A549 treated with CORT108297 at 1 μM for 4 hours (cell line): ENCODE measurements around the gene LIN37. TPM values are rescaled to one million over a fixed set of nuclear protein-coding genes. Genes with fewer than 3 reads are reported as not detected.

Experiments
- total RNA-seq: library from RNA; stranded (reverse); fragments of 200-300 nt; extraction: Qiagen RNA extraction; gene quantifications from 5 replicates; pipeline ENCODE4 v1.2.3, GENCODE V29; 2022

Gene LIN37, protein sequence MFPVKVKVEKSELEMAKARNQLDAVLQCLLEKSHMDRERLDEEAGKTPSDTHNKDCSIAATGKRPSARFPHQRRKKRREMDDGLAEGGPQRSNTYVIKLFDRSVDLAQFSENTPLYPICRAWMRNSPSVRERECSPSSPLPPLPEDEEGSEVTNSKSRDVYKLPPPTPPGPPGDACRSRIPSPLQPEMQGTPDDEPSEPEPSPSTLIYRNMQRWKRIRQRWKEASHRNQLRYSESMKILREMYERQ
- 18.3 to 28.2 TPM (median 25.9 TPM) in 5 replicates for total RNA-seq

DNA sequence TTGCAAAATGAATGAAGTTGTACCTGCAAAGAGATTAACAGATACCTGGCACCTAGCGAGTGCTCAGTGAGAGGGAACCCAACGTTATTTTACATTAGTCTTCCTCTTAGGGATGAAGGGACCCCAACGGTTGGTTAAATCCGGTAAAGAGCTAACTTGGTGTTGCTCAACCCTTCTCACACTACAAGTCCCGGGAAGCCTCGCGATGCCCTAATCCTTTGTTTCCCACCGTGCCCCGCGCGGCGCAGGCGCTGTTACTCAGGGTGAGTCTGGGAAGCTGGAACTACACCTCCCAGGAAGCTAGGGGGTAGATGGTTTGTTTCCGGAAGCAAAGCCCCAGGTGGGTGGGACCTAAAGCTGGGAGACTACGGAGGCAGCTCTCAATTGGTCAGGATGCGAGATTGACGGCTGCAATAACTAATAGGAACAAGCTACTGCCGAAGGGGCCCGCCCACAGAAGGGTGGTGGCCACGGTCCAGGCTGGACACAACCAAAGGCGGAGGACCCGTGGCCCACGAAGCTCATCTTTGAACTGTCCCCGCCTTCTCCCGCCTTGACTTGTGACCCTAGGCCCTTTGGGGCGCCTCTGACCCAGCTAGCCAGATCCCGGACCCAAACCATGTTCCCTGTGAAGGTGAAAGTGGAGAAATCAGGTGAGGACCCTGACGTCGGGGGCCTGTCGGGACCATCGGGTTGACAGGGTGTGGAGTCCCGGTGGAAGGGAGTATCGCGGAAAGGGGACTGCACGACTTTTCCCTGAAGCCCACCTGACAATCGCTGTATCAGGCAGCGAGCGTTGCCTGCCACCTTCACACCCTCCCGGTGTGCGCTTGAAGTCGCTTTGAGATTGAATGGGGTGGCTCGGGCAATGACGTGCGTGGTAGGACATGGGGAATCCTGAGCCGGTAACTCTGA is at the start of gene LIN37:
LIN37 (plus strand) TSS at position 471 of the 915 bp plus-strand sequence; CDS start at position 620, 149 bp downstream.

DNA sequence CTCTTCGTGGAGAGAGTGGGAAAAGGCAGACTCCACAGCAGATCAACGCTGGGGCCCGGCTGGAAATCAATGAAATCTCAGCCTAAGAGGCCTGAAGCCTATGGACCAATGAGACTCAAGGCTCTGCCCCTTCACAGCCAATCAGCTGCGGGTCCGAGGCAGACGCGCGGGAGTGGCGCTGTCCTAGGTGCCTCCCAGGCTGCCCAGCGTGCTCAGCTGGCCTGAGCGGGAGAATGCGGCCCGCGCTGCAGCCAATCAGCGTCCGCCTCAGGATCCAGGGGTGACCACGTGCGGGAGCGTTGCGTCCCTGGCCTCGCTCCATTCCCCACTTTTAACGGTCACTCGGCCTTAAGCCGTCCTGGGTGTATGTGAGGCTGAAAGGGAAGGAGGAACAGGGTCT is 44.2 kb upstream of the LIN37 start, which contains the start of gene ZBTB32:
ZBTB32 (plus strand) TSS at position 341 of the 400 bp plus-strand sequence. CDS start 10,069 bp downstream, outside the sequence.

DNA sequence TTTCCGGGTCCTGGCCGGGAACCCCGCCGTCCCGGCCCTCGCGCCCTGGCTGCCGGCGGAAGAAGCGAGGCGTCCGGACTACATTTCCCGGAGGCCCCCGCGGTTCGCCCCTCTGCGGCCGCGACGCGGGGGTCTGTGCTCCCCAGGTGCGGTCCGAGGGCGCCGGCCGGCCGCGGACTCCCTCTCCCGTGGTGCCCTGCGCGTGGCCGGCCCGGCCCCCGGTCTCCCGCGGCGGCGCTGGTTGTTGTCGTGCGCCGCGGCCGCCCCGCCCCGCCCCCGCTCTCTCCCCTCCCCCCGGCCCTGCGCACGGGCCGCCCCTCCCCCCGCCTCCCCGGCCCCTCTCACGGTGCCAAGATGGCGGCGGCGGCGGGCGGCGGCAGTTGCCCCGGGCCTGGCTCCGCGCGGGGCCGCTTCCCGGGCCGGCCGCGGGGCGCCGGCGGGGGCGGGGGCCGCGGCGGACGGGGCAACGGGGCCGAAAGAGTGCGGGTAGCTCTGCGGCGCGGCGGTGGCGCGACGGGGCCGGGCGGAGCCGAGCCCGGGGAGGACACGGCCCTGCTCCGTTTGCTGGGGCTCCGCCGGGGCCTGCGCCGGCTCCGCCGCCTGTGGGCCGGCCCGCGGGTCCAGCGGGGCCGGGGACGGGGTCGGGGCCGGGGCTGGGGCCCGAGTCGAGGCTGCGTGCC is 30.6 kb upstream of the LIN37 start, which contains the start of gene KMT2B:
KMT2B (plus strand) TSS at position 339 of the 680 bp plus-strand sequence; CDS start at position 355, 16 bp downstream.

DNA sequence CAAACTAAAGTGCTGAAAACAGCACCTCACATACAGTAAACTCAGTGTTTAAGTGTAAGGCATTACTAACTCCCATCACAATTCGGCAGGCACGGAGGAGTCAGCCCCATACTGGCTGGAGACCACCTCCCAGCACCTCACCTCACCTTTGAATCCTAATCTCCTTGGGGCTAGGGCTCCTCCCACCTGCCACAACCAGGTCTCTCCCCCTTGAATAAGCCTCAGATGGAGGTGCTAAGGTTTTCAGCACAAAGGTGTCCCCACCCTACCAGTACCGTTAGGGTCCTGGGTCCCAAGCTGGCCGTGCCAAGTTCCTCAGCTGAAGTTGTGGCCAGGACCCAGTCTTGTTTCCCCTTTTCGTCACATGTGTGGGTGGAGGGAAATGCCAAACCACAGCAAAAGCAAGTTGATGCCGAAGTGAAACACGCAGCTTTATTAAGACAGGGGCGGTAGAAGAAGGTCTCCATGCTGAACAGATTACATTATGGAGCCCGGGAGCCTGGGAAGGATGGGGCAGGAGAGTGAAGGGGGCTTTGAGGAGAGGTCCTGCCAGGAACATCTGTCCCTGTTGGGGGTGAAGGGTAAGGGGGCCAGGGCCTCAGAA is 6.2 kb upstream of the LIN37 start, which contains the start of gene IGFLR1:
IGFLR1 (minus strand) TSS at position 332 of the 604 bp plus-strand sequence. CDS start 1,272 bp downstream, outside the sequence.

DNA sequence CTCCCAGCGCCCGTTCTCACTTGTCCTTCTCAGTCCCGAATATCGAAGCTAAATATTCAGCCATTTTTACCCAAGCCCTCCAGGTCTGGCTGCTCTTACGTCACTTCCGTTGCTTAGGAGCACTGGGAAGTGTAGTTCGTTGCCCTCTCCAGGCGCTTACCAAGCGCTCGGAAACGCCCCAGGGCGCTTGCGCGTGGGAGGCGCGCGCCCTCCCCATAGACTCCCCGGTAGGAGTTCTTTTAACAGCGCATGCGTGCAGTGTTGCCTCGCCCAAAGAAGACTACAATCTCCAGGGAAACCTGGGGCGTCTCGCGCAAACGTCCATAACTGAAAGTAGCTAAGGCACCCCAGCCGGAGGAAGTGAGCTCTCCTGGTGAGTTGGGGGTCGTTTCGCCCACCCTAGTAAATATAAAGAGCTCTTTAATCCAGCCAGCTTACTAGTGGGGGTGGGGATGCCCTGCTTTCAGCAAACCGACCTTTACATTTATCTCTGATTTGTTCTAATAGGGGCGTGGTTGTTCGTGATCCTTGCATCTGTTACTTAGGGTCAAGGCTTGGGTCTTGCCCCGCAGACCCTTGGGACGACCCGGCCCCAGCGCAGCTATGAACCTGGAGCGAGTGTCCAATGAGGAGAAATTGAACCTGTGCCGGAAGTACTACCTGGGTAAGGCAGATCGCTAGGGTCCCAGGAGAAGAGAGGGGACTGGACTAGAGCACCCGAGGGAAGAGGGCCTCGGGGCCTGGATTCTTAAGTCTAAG is 2.9 kb upstream of the LIN37 start, which contains the start of the genes PSENEN and U2AF1L4:
PSENEN (plus strand) TSS at position 324 of the 759 bp plus-strand sequence; CDS start at position 604, 280 bp downstream.
U2AF1L4 (minus strand) TSS at position 91 of the 759 bp plus-strand sequence; CDS start at position 64, 27 bp downstream.

DNA sequence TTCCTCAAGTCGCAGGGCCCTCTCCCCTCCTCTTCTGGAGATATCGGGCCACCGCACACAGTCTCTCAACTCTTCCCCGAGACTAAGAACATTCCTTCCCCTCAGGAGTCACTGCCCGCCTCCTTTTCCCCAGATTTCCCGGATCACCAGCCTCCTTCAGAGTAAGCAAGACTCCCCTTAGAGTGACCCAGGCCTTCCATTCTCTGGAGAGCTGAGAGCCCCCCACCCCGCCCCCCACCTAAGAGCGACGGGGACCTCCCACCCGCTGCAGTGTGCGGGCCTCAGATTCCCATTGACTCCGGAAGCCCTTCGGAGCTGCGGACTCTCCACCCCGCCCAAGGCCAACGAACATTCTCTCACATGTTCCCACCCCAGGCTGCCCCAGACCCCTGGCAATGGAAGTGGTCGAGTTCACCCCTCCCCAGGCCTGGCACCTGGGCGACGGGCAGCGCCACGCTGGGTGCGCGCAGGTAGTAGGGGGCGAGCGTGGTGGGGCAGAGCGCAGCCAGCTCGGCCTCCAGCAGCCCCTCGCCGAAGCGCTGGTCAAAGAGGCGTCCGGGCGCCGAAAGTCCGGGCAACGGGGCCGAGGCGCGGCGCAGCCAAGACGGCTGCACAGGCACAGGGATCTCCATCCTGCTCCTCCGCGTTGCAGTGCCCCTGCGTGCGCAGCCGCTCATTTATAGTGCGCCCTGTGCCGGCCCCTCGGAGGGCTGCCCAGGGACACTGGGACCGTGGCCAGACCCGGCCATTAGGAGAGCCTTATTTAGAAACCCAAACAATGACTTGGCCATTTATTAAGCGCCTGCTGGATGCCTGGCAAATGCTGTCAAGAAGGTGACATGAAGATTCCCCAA is 8.2 kb downstream of the LIN37 start, which contains the start of gene HSPB6:
HSPB6 (minus strand) TSS at position 653 of the 854 bp plus-strand sequence; CDS start at position 632, 21 bp downstream.

DNA sequence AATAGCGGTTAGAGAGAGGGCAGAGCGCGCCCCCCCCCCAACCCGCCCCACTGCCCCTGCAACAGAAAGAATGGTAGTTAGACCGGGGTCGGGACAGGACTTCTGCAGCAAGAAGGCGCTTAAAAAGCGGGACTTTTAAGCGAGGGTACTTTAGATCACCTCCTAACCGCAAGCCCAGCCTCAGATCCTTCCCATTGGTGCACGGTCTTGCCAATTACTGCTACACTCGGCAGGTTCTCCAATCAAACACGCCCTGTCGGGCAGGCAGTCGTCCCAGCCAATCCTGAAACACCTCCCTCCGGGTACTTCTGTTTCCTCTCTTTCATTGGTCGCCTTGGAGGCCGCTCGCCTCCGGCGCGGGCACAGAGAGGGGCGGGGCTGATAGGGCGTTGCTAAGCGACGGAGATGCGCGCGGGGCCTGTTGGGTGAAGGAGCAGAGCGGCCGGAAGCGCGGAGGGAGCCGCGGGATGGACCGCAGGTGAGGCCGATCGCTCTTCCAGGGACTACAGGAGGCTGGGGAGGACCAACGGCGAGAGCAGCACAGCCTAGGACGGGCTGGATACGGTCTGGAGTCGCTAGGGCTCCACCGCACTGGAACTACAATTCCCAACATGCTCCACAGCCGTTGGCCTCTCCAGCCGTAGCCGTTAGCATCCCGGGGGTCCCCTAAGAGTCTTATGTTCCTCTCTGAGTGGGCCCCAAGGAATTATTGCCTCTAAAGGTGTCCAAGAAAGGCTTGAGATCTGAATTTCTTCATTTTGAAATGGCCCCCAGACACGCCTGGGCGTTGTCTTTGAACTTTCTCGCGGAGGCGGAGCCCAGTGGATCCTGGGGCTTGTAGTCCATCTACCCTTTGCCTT is 9.6 kb downstream of the LIN37 start, which contains the start of gene PROSER3:
PROSER3 (plus strand) TSS at position 428 of the 860 bp plus-strand sequence; CDS start at position 468, 40 bp downstream.

DNA sequence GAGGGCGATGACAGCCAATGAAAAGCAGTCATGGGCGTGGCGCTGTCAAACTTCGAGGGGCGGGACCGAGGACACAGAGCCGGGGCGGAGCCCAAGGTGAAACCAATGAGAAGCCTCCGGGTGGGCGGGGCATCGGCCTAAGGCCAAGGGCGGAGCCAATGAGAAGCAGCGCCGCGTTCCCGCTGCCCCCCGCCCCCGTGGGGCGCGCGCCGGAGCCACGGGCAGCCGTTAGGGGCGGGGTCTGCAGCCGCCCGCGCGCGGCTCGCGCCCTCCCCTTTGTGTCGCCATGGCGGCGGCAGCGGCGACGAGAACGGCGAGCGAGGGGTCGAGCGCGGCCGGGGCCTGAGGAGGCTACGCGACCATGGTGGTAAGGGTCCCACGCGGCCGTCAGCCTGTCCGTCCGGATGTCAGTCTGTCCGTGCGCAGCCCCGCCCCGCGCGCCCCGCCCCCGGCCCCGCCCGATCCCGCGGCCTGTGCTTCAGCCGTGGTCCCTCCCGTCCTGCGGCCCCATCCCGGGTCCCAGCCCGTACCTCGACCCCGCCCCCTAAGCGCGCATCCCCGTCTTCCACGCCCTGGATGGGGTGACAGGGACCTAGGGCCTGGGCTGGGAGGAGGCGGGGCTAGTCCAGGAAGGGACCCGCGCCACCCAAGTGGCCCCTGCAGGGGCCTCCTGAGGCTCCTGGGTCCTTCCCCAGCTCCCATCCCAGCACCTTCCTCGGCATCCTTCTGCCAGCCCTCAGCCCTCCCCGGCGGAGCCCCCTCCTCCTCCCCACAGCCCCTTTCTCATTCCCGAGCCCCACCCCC is 27.1 kb downstream of the LIN37 start, which contains the start of gene ARHGAP33:
ARHGAP33 (plus strand) TSS at position 267 of the 804 bp plus-strand sequence; CDS start at position 362, 95 bp downstream.

Other genes starting within 250 kb of the LIN37 start
- gene DMKN, start 234.9 kb upstream of the LIN37 start, total RNA-seq = 34.1 to 42.4 TPM (median 35.8 TPM) in 5 replicates
- 2.5 to 3.1 TPM (median 3.0 TPM) in 5 replicates for gene SBSN, start 220.3 kb upstream of the LIN37 start, total RNA-seq
- not detected in 5 replicates for gene GAPDHS, start 215.1 kb upstream of the LIN37 start, total RNA-seq
- gene TMEM147, start 202.9 kb upstream of the LIN37 start, total RNA-seq = 350 to 462 TPM (median 443 TPM) in 5 replicates
- gene ATP4A, start 184.9 kb upstream of the LIN37 start, total RNA-seq = not detected in 5 replicates
- gene PMIS2, start 162.4 kb upstream of the LIN37 start, total RNA-seq = not detected in 5 replicates
- gene HAUS5, start 135.8 kb upstream of the LIN37 start, total RNA-seq = 12.1 to 18.6 TPM (median 17.4 TPM) in 5 replicates
- gene RBM42, start 119.5 kb upstream of the LIN37 start, total RNA-seq = 144 to 216 TPM (median 212 TPM) in 5 replicates
- gene ETV2, start 106.8 kb upstream of the LIN37 start, total RNA-seq = 1.6 to 3.1 TPM (median 2.4 TPM) in 5 replicates
- 1,293 to 1,487 TPM (median 1,363 TPM) in 5 replicates for gene COX6B1, start 100.3 kb upstream of the LIN37 start, total RNA-seq
- gene UPK1A, start 82.1 kb upstream of the LIN37 start, total RNA-seq = 0.51 to 1.1 TPM (median 0.91 TPM) in 5 replicates
- gene ZBTB32, start 44.0 kb upstream of the LIN37 start, total RNA-seq = 0.03 TPM in 1 of 5 replicates, not detected in the others
- gene KMT2B, start 30.6 kb upstream of the LIN37 start, total RNA-seq = 47.4 to 63.8 TPM (median 61.5 TPM) in 5 replicates
- gene IGFLR1, start 6.1 kb upstream of the LIN37 start, total RNA-seq = 12.9 to 14.2 TPM (median 13.3 TPM) in 5 replicates
- gene U2AF1L4, start 3.2 kb upstream of the LIN37 start, total RNA-seq = 26.6 to 31.3 TPM (median 28.4 TPM) in 5 replicates
- 285 to 335 TPM (median 294 TPM) in 5 replicates for gene PSENEN, start 2.9 kb upstream of the LIN37 start, total RNA-seq
- 0.12 to 0.29 TPM (median 0.19 TPM) in 5 replicates for gene HSPB6, start 8.5 kb downstream of the LIN37 start, total RNA-seq
- 23.1 to 33.0 TPM (median 27.3 TPM) in 5 replicates for gene PROSER3, start 9.6 kb downstream of the LIN37 start, total RNA-seq
- gene ARHGAP33, start 27.0 kb downstream of the LIN37 start, total RNA-seq = 4.3 to 9.2 TPM (median 6.5 TPM) in 5 replicates
- gene PRODH2, start 64.3 kb downstream of the LIN37 start, total RNA-seq = 0.22 to 0.36 TPM (median 0.24 TPM) in 4 of 5 replicates, not detected in the other
- 0.32 to 0.84 TPM (median 0.46 TPM) in 5 replicates for gene NPHS1, start 103.9 kb downstream of the LIN37 start, total RNA-seq
- 0.32 to 0.69 TPM (median 0.49 TPM) in 5 replicates for gene KIRREL2, start 108.3 kb downstream of the LIN37 start, total RNA-seq
- gene APLP1, start 120.0 kb downstream of the LIN37 start, total RNA-seq = 62.9 to 100 TPM (median 98.2 TPM) in 5 replicates
- gene NFKBID, start 152.0 kb downstream of the LIN37 start, total RNA-seq = 6.6 to 10.3 TPM (median 7.4 TPM) in 5 replicates
- gene HCST, start 154.0 kb downstream of the LIN37 start, total RNA-seq = 0.28 to 0.76 TPM (median 0.62 TPM) in 4 of 5 replicates, not detected in the other
- not detected in 5 replicates for gene TYROBP, start 159.7 kb downstream of the LIN37 start, total RNA-seq
- gene LRFN3, start 187.8 kb downstream of the LIN37 start, total RNA-seq = 15.6 to 25.9 TPM (median 22.3 TPM) in 5 replicates
- 28.9 to 53.3 TPM (median 48.7 TPM) in 5 replicates for gene SDHAF1, start 246.6 kb downstream of the LIN37 start, total RNA-seq